Hindlimb muscle (tissue), 1 donor: ENCODE measurements around the gene CYP39A1. TPM values are rescaled to one million over a fixed set of nuclear protein-coding genes. Genes with fewer than 3 reads are reported as not detected.
A peak's percentile ranks its signal among the peaks of the same experiment; 100 is the strongest.

Experiments
- DNase-seq: peaks from one replicate; pipeline ENCODE4 v3.0.0-alpha.2; 2013
- polyA plus RNA-seq: library from polyadenylated mRNA; unstranded; fragments of 120-200 nt; gene quantifications from one replicate; pipeline ENCODE4 v1.2.1, GENCODE V29; 2013; ENCODE audit not compliant: insufficient read length

Gene CYP39A1
- polyA plus RNA-seq, 1 donor, result 1.5 TPM

GRCh38 chr6:46510651-46511050 lies 142.0 kb downstream of the CYP39A1 start:
- peak; percentile 38 for DNase-seq

- no peak for DNase-seq
Measured at GRCh38 chr6:46509981-46510510, 142.6 kb downstream of the CYP39A1 start.

DNA sequence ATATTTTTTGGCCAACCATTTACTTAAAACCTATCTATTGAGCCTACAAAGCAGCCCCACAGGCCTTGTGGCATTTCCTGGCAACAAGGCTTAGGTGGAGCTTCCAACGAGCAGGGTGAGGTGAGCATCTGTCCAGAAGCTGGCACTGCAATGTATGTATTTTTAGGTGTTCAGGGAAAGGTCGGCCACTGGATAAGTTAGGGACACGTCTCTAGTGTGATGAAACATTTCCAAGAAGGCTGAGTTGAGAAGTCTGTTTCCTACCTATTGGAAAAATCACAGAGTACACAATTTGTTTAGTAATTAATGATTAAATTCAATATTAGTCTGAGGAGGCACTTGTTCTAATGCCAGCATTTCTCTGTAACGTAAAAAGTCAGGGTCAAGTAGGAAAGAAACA lies 143.6 kb downstream of the CYP39A1 start:
- DNase-seq, result no peak

- DNase-seq, result no peak
Measured at GRCh38 chr6:46507426-46507825, 145.2 kb downstream of the CYP39A1 start.

GRCh38 chr6:46505693-46506512 lies 146.7 kb downstream of the CYP39A1 start:
- no peak for DNase-seq

DNA sequence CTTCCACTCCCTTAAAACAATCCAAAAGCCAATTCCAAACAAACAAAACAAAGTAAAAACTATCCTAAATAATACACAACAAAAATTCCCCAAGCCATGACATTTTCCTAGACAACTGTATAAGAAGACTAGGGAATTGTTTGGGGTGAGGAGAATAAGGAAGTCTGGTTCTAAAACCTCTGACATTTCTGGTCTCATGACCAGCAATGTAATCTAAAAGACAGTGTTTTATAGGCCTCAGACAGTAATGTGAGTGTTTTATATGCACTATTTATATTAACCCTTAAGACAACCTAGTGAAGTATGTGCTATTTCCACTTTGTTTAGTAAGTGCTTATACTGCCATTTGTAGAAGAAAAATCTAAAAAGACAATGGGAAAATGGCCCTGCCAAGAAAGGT lies 148.4 kb downstream of the CYP39A1 start:
- DNase-seq, result no peak

DNA sequence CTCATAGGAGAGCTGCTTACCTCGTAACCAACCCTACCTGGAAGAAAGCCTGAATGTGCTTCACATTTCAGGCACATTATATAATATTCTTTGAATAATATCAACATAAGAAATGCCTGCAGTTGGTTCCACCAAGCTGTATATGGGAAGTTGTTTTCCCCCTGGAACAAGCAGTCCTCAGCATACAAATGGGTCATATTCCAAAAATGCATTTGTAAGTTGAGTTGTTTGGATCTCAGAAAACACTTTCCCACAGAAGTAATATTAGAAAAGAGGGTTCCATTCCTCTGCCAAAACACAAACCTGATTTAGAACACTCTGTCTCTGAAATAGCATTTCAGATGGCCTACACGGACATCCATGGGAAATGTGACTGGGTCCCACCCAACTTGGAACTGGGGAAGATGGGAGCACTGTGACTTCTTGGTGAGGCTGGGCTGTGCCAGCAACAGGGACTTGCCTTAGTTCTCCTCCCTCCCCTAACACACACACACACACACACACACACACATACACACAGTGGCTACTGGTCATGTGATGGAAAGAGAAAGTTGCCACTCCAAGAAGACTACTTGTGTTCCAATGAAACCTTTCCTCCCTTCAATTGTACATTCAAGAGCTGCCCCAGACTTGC lies 150.0 kb downstream of the CYP39A1 start:
- no peak for DNase-seq

DNA sequence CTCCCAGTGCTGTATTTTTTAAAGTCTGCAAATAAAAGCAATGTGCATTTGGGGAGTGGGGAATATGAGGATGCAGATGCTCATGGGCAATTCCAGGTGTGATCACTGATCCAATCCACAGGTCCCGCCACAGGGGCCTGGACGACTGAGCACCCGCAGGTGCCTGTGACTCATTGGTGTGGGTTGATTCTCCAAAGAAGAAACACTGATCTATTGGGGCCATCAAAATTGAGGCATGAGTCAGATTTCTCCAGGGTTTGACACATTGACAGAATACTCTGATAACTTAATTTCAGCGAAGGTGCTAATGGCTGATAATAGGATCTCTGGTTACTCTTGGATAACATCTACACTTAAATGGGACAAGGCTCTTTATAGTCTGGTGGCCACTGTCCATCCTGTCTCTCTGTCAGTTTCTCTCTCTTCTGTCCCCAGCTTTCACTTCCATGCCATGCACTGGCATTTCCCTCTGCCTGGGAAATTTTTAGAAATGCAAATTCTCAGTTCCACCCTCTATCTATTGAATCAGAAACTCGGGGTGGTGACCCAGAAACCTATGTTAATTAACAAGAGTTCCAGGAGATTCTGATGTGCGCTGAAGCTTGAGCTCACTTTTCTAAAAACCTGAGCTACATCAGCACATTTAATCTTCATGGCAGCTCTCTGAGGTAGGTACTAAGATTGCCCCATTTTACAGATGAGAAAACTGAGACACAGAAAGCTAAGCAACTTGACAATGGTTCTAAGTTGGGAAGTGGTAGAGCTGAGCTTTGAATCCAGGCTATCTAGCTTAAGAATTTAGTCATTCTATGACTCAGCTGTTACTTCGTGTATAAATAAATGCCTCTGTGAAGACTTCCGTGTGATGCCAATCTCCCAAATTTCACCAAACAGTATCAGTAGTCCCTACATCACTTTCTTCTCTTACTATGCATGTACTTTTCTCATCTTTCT lies 151.2 kb downstream of the CYP39A1 start:
- DNase-seq, result no peak

DNA sequence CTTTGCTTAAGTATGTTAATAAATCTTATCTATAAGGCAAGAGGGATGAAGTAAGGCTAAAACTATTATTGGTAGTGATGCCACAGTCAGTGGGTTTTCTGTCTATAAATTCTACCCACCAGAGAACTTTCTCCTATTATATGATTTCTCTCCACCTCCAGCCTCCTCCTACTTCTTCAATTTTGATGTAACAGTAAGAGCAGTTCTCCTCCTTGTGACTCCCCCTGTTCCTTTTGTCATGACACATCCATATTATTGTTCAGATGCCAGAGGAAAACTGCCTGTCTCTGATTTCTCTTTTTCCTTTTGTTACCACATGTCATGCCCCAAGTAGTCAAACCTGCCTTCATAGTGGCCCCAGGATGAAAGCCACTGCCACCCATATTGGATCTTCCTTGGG lies 152.2 kb downstream of the CYP39A1 start:
- DNase-seq, result no peak

Other genes starting within 250 kb of the CYP39A1 start
- gene RCAN2, start 161.4 kb downstream of the CYP39A1 start, polyA plus RNA-seq, result 3.2 TPM
- 18.8 TPM for gene SLC25A27, start 157 bp upstream of the CYP39A1 start, polyA plus RNA-seq
- gene TDRD6, start 35.1 kb upstream of the CYP39A1 start, polyA plus RNA-seq, result 0.76 TPM
- gene PLA2G7, start 82.6 kb upstream of the CYP39A1 start, polyA plus RNA-seq, result 4.7 TPM
- gene ANKRD66, start 94.1 kb upstream of the CYP39A1 start, polyA plus RNA-seq, result 0.61 TPM
- gene MEP1A, start 140.6 kb upstream of the CYP39A1 start, polyA plus RNA-seq, result not detected